ENCODE results near the gene MAP6. TPM values are rescaled to one million over a fixed set of nuclear protein-coding genes. Genes with fewer than 3 reads are reported as not detected.

Gene MAP6
- total and polyA plus RNA-seq, 7 donors, result 0.60 to 24.9 (median 8.7) TPM; not detected in 1

GRCh38 chr11:75602951-75603350 is 65.9 kb downstream of the MAP6 start:
- Histone ChIP-seq H3K9me3 (no peaks in the 10 kb centered on the region), H3K4me3 (no peak overlapping the region), H3K4me1 (no peaks in the 10 kb centered on the region), H3K36me3 (peaks cover 0 to 20% (median 0%) of the 10 kb centered on the region in 4 donors), H3K27me3 (no peaks in the 10 kb centered on the region), H3K27ac (no peak overlapping the region)
- WGBS, 2 donors, result 78 to 87% methylated on average over 8 of the region's 8 CpGs
- no peak for DNase-seq
- TF ChIP-seq EP300 (IDR thresholded peaks at IDR 0.05) (no peak), POLR2A (IDR thresholded peaks at IDR 0.05) (no peak), POLR2AphosphoS5 (IDR thresholded peaks at IDR 0.05) (no peak), CTCF (IDR thresholded peaks at IDR 0.05) (no peak)
- intact Hi-C loops (cut with DNase I), result no loop called here

GRCh38 chr11:75601494-75601893 is 67.3 kb downstream of the MAP6 start:
- TF ChIP-seq POLR2AphosphoS5 (IDR thresholded peaks at IDR 0.05) (no peak), EP300 (IDR thresholded peaks at IDR 0.05) (no peak), POLR2A (IDR thresholded peaks at IDR 0.05) (no peak), CTCF (IDR thresholded peaks at IDR 0.05) (no peak)
- no peaks in the 10 kb centered on the region for H3K27me3 ChIP-seq
- intact Hi-C loops (cut with DNase I), result no loop called here
- no peaks in the 10 kb centered on the region for H3K9me3 ChIP-seq
- no peak overlapping the region for H3K27ac ChIP-seq
- H3K4me3 ChIP-seq, result no peak overlapping the region
- DNase-seq, result no peak
- peaks cover 0 to 19% (median 0%) of the 10 kb centered on the region in 4 donors for H3K36me3 ChIP-seq
- WGBS, 2 donors, result 81 to 89% methylated on average over 7 of the region's 7 CpGs
- H3K4me1 ChIP-seq, result no peaks in the 10 kb centered on the region

- 81 to 82% methylated on average over 3 of the region's 3 CpGs for WGBS, 2 donors
- intact Hi-C loops (cut with DNase I), result no loop called here
- DNase-seq, result no peak
- H3K36me3 ChIP-seq, result peaks cover 0 to 7% (median 0%) of the 10 kb centered on the region in 4 donors
- H3K4me3 ChIP-seq, result no peak overlapping the region
- no peaks in the 10 kb centered on the region for H3K4me1 ChIP-seq
- TF ChIP-seq CTCF (IDR thresholded peaks at IDR 0.05), result no peak
- TF ChIP-seq POLR2AphosphoS5 (IDR thresholded peaks at IDR 0.05), result no peak
- no peak for TF ChIP-seq EP300 (IDR thresholded peaks at IDR 0.05)
- no peak for TF ChIP-seq POLR2A (IDR thresholded peaks at IDR 0.05)
- H3K27me3 ChIP-seq, result no peaks in the 10 kb centered on the region
- H3K27ac ChIP-seq, result no peak overlapping the region
- no peaks in the 10 kb centered on the region for H3K9me3 ChIP-seq
Measured at GRCh38 chr11:75600356-75600755, 68.5 kb downstream of the MAP6 start.

- WGBS, 2 donors, result 81 to 89% methylated on average over 7 of the region's 7 CpGs
- intact Hi-C loops (cut with DNase I), result no loop called here
- no peak for DNase-seq
- Histone ChIP-seq H3K4me1 (peaks cover 0 to 2% (median 0%) of the 10 kb centered on the region in 4 donors), H3K4me3 (no peak overlapping the region), H3K27me3 (no peaks in the 10 kb centered on the region), H3K27ac (no peak overlapping the region), H3K9me3 (no peaks in the 10 kb centered on the region), H3K36me3 (peaks cover 0 to 6% (median 0%) of the 10 kb centered on the region in 4 donors)
- no peak for TF ChIP-seq POLR2AphosphoS5 (IDR thresholded peaks at IDR 0.05)
- TF ChIP-seq CTCF (IDR thresholded peaks at IDR 0.05), result no peak
- no peak for TF ChIP-seq EP300 (IDR thresholded peaks at IDR 0.05)
- no peak for TF ChIP-seq POLR2A (IDR thresholded peaks at IDR 0.05)
Measured at GRCh38 chr11:75598900-75599299, 69.9 kb downstream of the MAP6 start.

GRCh38 chr11:75598264-75598663 is 70.6 kb downstream of the MAP6 start:
- no peak for DNase-seq
- Histone ChIP-seq H3K4me3 (no peak overlapping the region), H3K27me3 (no peaks in the 10 kb centered on the region), H3K36me3 (peaks cover 0 to 6% (median 0%) of the 10 kb centered on the region in 4 donors), H3K27ac (no peak overlapping the region), H3K4me1 (peaks cover 0 to 5% (median 2%) of the 10 kb centered on the region in 4 donors), H3K9me3 (no peaks in the 10 kb centered on the region)
- TF ChIP-seq EP300 (IDR thresholded peaks at IDR 0.05) (no peak), POLR2AphosphoS5 (IDR thresholded peaks at IDR 0.05) (no peak), CTCF (IDR thresholded peaks at IDR 0.05) (no peak), POLR2A (IDR thresholded peaks at IDR 0.05) (no peak)
- intact Hi-C loops (cut with DNase I), result no loop called here

All from sigmoid colon (tissue), 7 donors.